ENCODE data around the gene ZNF366. TPM values are rescaled to one million over a fixed set of nuclear protein-coding genes. Genes with fewer than 3 reads are reported as not detected.

ZNF366 gene
- total RNA-seq, 1 experiment from 2014 or later = not detected

GRCh38 chr5:72512593-72512860 is 5.3 kb upstream of the ZNF366 start:
- ChIA-PET CTCF (interaction anchor here (0.8 to 2.1 kb wide), 3 partner anchors 9 to 149 kb away, joined by 3 to 8 read pairs (median 3); no protein-coding TSS in a partner anchor), POLR2A (interaction anchor here (1.3 to 1.5 kb wide), 2 partner anchors 23 to 27 kb away, joined by 4 to 5 read pairs; no protein-coding TSS in a partner anchor)
- no peak for DNase-seq (ENCODE audit: unreplicated experiment)
- intact Hi-C loops (cut with micrococcal nuclease) = no loop called here
- peaks cover 19% of the 10 kb centered on the region for H3K4me1 Mint-ChIP-seq (ENCODE audit: insufficient read depth, unreplicated experiment)
- H3K27ac Mint-ChIP-seq (ENCODE audit: low read depth, unreplicated experiment) = no peak overlapping the region
- H3K27me3 Mint-ChIP-seq (ENCODE audit: insufficient read depth, unreplicated experiment) = no peaks in the 10 kb centered on the region
- H3K36me3 Mint-ChIP-seq (ENCODE audit: insufficient read depth, unreplicated experiment) = no peaks in the 10 kb centered on the region
- H3K4me3 Mint-ChIP-seq (ENCODE audit: unreplicated experiment) = no peak overlapping the region
- BruUV-seq (replicated peaks) = no TSS peak
- TF ChIP-seq CTCF (IDR thresholded peaks at IDR 0.05; ENCODE audit: unreplicated experiment) = no peak
- no peaks in the 10 kb centered on the region for H3K9me3 Mint-ChIP-seq (ENCODE audit: unreplicated experiment)

DNA sequence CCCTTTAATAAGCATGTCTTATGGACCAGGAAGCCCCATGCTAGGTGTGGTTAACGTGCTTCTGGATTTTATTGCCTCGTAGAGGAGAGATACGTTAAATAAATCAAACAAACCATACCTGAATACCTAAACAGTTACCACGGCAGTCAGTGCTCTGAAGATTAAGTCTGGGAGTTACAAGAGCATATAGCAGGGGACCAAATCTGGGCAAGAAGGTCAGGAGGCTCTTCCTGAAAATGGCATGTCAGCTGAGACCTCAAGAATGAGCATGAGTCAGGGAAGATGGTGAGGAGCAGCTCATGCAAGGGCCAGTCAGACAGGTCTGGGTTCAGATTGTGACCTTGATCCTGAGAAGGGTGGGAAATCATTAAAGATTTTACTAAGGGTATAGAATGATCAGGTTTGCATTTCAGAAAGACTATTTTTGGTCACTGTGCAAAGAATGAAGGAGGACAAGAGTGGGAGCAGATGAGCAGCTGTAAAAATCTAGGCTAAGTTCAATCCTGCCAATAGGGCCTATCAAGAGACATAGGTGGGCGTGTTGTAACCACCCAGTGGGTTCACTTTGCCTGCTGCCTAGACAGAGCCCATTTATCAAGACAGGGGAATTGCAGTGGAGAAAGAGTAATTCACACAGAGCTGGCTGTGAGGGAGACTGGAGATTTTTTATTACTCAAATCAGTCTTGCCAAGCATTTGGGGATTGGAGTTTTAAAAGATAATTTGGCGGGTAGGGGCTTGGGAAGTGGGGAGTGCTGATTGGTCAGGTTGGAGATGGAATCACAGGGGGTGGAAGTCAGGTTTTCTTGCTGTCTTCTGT is 4.8 kb upstream of the ZNF366 start:
- no TSS peak for BruUV-seq (replicated peaks)
- no peaks in the 10 kb centered on the region for H3K9me3 Mint-ChIP-seq (ENCODE audit: unreplicated experiment)
- CTCF ChIA-PET = interaction anchor here (0.8 to 2.1 kb wide), 3 partner anchors 10 to 149 kb away, joined by 3 to 8 read pairs (median 3); no protein-coding TSS in a partner anchor
- no peaks in the 10 kb centered on the region for H3K27me3 Mint-ChIP-seq (ENCODE audit: insufficient read depth, unreplicated experiment)
- intact Hi-C loops (cut with micrococcal nuclease) = no loop called here
- peak; percentile 21 for DNase-seq (ENCODE audit: unreplicated experiment)
- no peak overlapping the region for H3K4me3 Mint-ChIP-seq (ENCODE audit: unreplicated experiment)
- no peak overlapping the region for H3K27ac Mint-ChIP-seq (ENCODE audit: low read depth, unreplicated experiment)
- no peak for TF ChIP-seq CTCF (IDR thresholded peaks at IDR 0.05; ENCODE audit: unreplicated experiment)
- peaks cover 19% of the 10 kb centered on the region for H3K4me1 Mint-ChIP-seq (ENCODE audit: insufficient read depth, unreplicated experiment)
- no peaks in the 10 kb centered on the region for H3K36me3 Mint-ChIP-seq (ENCODE audit: insufficient read depth, unreplicated experiment)
- POLR2A ChIA-PET = interaction anchor here (0.6 to 1.3 kb wide), 4 partner anchors 22 to 149 kb away, joined by 3 to 7 read pairs (median 4); no protein-coding TSS in a partner anchor

DNA sequence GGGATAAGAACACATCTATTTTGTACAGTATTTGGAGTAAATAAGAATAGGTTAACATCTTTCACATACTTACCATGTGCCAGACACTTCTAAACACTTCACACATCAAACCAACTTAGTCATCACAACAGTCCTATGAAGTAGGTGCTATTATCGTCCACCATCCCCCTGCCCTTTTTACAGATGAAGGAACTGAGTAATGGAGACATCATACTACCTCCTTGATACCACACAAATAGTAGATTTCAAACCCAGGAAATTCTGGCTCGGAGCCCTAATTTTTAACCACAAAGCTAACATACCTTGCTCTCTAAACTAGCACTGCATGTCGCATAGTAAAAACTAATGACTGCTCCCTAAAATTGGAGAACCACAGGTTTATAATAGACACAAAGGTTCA is 4.2 kb upstream of the ZNF366 start:
- H3K27me3 Mint-ChIP-seq (ENCODE audit: insufficient read depth, unreplicated experiment) = no peaks in the 10 kb centered on the region
- DNase-seq (ENCODE audit: unreplicated experiment) = peak; percentile 44
- no peaks in the 10 kb centered on the region for H3K36me3 Mint-ChIP-seq (ENCODE audit: insufficient read depth, unreplicated experiment)
- ChIA-PET POLR2A (interaction anchor here (0.6 to 1.0 kb wide), 4 partner anchors 71 to 434 kb away, joined by 3 to 7 read pairs (median 4); no protein-coding TSS in a partner anchor), CTCF (interaction anchor here (2.1 kb wide), 1 partner anchor 148 kb away, joined by 8 read pairs; no protein-coding TSS in a partner anchor)
- peak overlapping the region; percentile 58 for H3K27ac Mint-ChIP-seq (ENCODE audit: low read depth, unreplicated experiment)
- no peak overlapping the region for H3K4me3 Mint-ChIP-seq (ENCODE audit: unreplicated experiment)
- no peak for TF ChIP-seq CTCF (IDR thresholded peaks at IDR 0.05; ENCODE audit: unreplicated experiment)
- peaks cover 19% of the 10 kb centered on the region for H3K4me1 Mint-ChIP-seq (ENCODE audit: insufficient read depth, unreplicated experiment)
- BruUV-seq (replicated peaks) = no TSS peak
- intact Hi-C loops (cut with micrococcal nuclease) = no loop called here
- H3K9me3 Mint-ChIP-seq (ENCODE audit: unreplicated experiment) = no peaks in the 10 kb centered on the region

GRCh38 chr5:72510610-72511181 is 3.5 kb upstream of the ZNF366 start:
- H3K9me3 Mint-ChIP-seq (ENCODE audit: unreplicated experiment) = no peaks in the 10 kb centered on the region
- no peaks in the 10 kb centered on the region for H3K27me3 Mint-ChIP-seq (ENCODE audit: insufficient read depth, unreplicated experiment)
- BruUV-seq (replicated peaks) = no TSS peak
- DNase-seq (ENCODE audit: unreplicated experiment) = peak; percentile 72
- peaks cover 19% of the 10 kb centered on the region for H3K4me1 Mint-ChIP-seq (ENCODE audit: insufficient read depth, unreplicated experiment)
- H3K36me3 Mint-ChIP-seq (ENCODE audit: insufficient read depth, unreplicated experiment) = no peaks in the 10 kb centered on the region
- no peak for TF ChIP-seq CTCF (IDR thresholded peaks at IDR 0.05; ENCODE audit: unreplicated experiment)
- ChIA-PET CTCF (no interaction called here), POLR2A (interaction anchor here (0.6 kb wide), 1 partner anchor 434 kb away, joined by 4 read pairs; no protein-coding TSS in a partner anchor)
- H3K4me3 Mint-ChIP-seq (ENCODE audit: unreplicated experiment) = no peak overlapping the region
- peak overlapping the region; percentile 58 for H3K27ac Mint-ChIP-seq (ENCODE audit: low read depth, unreplicated experiment)
- intact Hi-C loops (cut with micrococcal nuclease) = no loop called here
